Endothelial cell (in vitro differentiated cells): Measurements from ENCODE around the gene SKAP1. TPM values are rescaled to one million over a fixed set of nuclear protein-coding genes. Genes with fewer than 3 reads are reported as not detected.

Experiments
- DNase-seq: peaks from one replicate; pipeline ENCODE4 v3.0.0; 2021; ENCODE audit warnings: low spot score
- H3K27ac Mint-ChIP-seq: one replicate; pipeline ENCODE4 v1.8.0; 2021; ENCODE audit warnings: mixed read lengths, inconsistent platforms; ENCODE audit not compliant: unreplicated experiment
- H3K27me3 Mint-ChIP-seq: one replicate; pipeline ENCODE4 v1.8.0; 2021; ENCODE audit warnings: mild to moderate bottlenecking, moderate library complexity, mixed read lengths, inconsistent platforms; ENCODE audit not compliant: unreplicated experiment
- H3K36me3 Mint-ChIP-seq: one replicate; pipeline ENCODE4 v1.8.0; 2021; ENCODE audit warnings: mild to moderate bottlenecking, low read depth, mixed read lengths, inconsistent platforms; ENCODE audit not compliant: unreplicated experiment
- H3K4me1 Mint-ChIP-seq: one replicate; pipeline ENCODE4 v1.8.0; 2021; ENCODE audit warnings: mild to moderate bottlenecking, mixed read lengths, inconsistent platforms; ENCODE audit not compliant: unreplicated experiment
- H3K4me3 Mint-ChIP-seq: one replicate; pipeline ENCODE4 v1.8.0; 2021; ENCODE audit warnings: mild to moderate bottlenecking, mixed read lengths, inconsistent platforms; ENCODE audit not compliant: unreplicated experiment
- H3K9me3 Mint-ChIP-seq: one replicate; pipeline ENCODE4 v1.8.0; 2021; ENCODE audit warnings: mixed read lengths, inconsistent platforms; ENCODE audit not compliant: unreplicated experiment
- CTCF ChIP-seq: fragments of 200-600 bp; sonication (generic); IDR thresholded peaks from one replicate; pipeline ENCODE4 v1.5.0; 2021; ENCODE audit warnings: antibody characterized with exemption; ENCODE audit not compliant: unreplicated experiment
- total RNA-seq: library from RNA; stranded (reverse); fragmentation: NEBNext Ultra II Directional; extraction: Animal tissue kit (Norgen Biotek cat#: 25700); gene quantifications from one replicate; pipeline ENCODE4 v1.2.1, GENCODE V29; 2021; ENCODE audit not compliant: unreplicated experiment

The SKAP1 gene
- total RNA-seq, 1 donor from 2014 or later: 2.1 TPM

- Mint-ChIP-seq H3K27ac (no peak overlapping the region), H3K36me3 (no peaks in the 10 kb centered on the region), H3K4me3 (no peak overlapping the region), H3K9me3 (no peaks in the 10 kb centered on the region), H3K27me3 (peaks cover 1% of the 10 kb centered on the region), H3K4me1 (peaks cover 5% of the 10 kb centered on the region)
- no peak for DNase-seq
- TF ChIP-seq CTCF: no peak
Observed at GRCh38 chr17:48330421-48330820, 99.6 kb downstream of the SKAP1 start.

- no peaks in the 10 kb centered on the region for H3K9me3 Mint-ChIP-seq
- H3K4me1 Mint-ChIP-seq: peaks cover 5% of the 10 kb centered on the region
Observed at GRCh38 chr17:48328457-48328856, 101.6 kb downstream of the SKAP1 start.

GRCh38 chr17:48326310-48326709 lies 103.7 kb downstream of the SKAP1 start:
- no peak overlapping the region for H3K27ac Mint-ChIP-seq
- no peak overlapping the region for H3K4me3 Mint-ChIP-seq
- no peaks in the 10 kb centered on the region for H3K36me3 Mint-ChIP-seq
- peaks cover 1% of the 10 kb centered on the region for H3K27me3 Mint-ChIP-seq
- no peak for DNase-seq
- peaks cover 5% of the 10 kb centered on the region for H3K4me1 Mint-ChIP-seq
- no peaks in the 10 kb centered on the region for H3K9me3 Mint-ChIP-seq
- TF ChIP-seq CTCF: no peak

More at GRCh38 chr17:48328457-48328856, 101.6 kb downstream of the SKAP1 start:
- peak overlapping the region; percentile 40 for H3K27ac Mint-ChIP-seq
- no peaks in the 10 kb centered on the region for H3K36me3 Mint-ChIP-seq
- no peak for DNase-seq
- no peak for TF ChIP-seq CTCF
- peaks cover 1% of the 10 kb centered on the region for H3K27me3 Mint-ChIP-seq
- H3K4me3 Mint-ChIP-seq: no peak overlapping the region

GRCh38 chr17:48322060-48322459 lies 108.0 kb downstream of the SKAP1 start:
- H3K4me1 Mint-ChIP-seq: no peaks in the 10 kb centered on the region
- no peaks in the 10 kb centered on the region for H3K27me3 Mint-ChIP-seq
- no peak for DNase-seq
- no peak for TF ChIP-seq CTCF
- no peaks in the 10 kb centered on the region for H3K36me3 Mint-ChIP-seq
- no peaks in the 10 kb centered on the region for H3K9me3 Mint-ChIP-seq
- no peak overlapping the region for H3K27ac Mint-ChIP-seq
- no peak overlapping the region for H3K4me3 Mint-ChIP-seq

- no peak for DNase-seq
- TF ChIP-seq CTCF: no peak
- H3K4me1 Mint-ChIP-seq: no peaks in the 10 kb centered on the region
- no peak overlapping the region for H3K4me3 Mint-ChIP-seq
- H3K27me3 Mint-ChIP-seq: no peaks in the 10 kb centered on the region
- no peaks in the 10 kb centered on the region for H3K36me3 Mint-ChIP-seq
- no peak overlapping the region for H3K27ac Mint-ChIP-seq
- H3K9me3 Mint-ChIP-seq: no peaks in the 10 kb centered on the region
Observed at GRCh38 chr17:48317732-48318131, 112.3 kb downstream of the SKAP1 start.
